Germinal center (tissue), 1 donor: ENCODE data around the gene SCPEP1.
"Not testable (repeated sequence)": the region's sequence is repeated elsewhere in the genome, so short reads cannot be mapped to it uniquely, and the experiment has no call there.

Source experiments
- DNase-seq: peaks from one replicate; pipeline ENCODE4 v3.0.0; 2012; ENCODE audit warnings: mixed read lengths, low spot score

Gene SCPEP1, protein sequence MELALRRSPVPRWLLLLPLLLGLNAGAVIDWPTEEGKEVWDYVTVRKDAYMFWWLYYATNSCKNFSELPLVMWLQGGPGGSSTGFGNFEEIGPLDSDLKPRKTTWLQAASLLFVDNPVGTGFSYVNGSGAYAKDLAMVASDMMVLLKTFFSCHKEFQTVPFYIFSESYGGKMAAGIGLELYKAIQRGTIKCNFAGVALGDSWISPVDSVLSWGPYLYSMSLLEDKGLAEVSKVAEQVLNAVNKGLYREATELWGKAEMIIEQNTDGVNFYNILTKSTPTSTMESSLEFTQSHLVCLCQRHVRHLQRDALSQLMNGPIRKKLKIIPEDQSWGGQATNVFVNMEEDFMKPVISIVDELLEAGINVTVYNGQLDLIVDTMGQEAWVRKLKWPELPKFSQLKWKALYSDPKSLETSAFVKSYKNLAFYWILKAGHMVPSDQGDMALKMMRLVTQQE

DNA sequence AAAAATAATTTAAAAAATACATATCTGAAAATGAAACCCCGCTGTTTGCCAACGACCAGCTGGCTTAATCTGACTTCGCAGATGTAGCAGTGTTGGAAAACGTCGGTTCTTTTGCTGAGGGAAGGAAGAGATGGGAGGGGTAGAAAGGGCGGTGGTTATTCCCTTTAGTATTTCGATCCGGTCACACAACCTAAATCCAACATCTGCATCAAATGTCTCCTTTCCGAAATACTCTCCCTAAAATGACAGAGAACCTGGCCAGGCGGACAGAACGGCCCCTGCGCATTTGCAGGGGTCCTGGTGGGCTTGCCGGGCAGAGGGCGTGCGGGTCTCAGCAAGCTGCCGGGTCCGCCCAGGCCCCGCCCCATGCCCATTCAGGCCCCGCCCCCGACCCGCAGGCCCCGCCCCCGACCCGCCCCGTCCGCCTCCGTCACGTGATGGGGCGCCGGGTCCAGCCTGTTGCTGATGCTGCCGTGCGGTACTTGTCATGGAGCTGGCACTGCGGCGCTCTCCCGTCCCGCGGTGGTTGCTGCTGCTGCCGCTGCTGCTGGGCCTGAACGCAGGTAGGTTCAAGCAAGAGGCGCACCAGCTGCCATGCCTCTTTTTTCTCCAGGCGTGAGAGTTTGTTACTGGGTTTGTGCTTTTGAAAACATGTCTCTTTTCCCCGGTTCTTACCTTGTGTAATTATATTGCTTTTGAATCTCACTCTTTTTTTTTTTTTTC is at the start of gene SCPEP1:
Gene SCPEP1, plus strand, starts transcription at position 459 of the 723 bp plus-strand sequence. Its CDS starts 29 bp downstream, at position 488.
- peak; percentile 95 for DNase-seq

DNA sequence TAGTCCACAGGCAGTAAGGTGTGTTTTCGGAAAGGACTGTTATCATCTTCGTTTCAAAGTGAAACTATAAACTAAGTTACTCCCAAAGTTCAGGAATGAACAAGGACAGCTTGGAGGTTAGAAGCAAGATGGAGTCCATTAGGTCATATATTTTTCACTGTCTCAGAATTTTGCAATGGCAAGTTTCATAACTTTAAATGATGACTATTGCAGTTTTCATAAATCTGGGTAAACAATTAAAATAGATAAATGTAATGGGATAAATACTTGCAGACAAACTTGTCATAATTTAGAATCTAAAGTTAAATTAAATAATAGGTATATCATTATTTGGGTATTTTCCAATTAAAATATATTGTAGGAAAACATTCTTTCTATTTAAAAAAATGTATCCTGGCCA is 49.3 kb upstream of the SCPEP1 start:
- DNase-seq, result no peak

DNA sequence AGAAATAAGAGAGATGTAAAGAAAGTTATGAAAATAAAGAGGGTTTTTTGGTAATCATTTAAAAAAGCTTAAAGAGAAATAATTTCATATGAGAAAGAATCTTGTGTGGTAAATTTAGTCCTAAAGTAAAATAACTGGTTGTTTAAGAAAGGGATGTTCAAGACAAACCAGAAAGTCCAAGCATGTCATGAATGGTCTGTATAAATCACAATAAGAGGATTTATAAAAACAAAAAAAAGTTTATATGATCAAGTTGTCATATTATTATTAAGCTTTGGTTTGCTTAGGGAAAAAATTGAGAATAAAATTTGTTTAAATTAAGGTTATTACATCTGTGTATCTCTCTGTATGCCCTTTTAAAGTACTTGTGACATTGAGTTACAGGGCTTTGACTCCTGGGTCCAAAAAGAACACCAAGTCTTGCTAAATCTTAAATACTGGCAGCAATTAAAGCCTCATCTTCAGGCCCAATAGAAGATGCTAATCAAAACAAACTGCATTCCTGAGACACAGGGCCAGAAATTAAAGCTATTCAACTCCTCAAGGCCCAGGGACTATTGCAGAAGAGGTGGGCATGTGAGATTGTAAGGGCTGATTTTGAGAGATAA is 48.5 kb upstream of the SCPEP1 start:
- DNase-seq, result no peak

DNA sequence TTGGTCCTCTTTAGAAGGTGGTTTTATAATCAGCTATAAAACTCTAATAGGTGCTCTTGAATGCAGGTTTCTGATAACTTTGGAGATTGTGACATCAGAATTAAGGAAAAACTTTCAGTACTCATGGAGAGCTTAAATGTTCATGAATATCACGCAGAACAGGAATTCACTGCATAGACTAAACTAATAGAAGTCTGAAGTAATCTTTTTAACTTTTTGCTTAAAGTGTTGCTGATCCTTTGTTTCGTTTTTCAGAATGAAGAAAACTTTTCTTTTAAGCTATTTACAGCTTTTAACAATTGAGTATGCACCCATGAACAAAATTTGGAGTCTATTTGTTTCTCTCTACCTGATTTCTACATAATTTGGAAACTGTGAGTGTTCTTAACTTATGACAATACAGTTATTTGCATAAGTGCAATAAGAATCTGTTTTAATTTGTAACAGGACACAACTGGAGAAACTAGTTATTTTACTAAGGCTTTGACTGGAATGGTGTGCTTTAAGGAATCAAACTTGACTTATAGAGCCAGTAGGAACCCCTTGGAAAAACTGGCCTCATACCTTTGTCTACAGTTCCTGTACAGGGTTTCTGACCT is 47.1 kb upstream of the SCPEP1 start:
- DNase-seq, result no peak

DNA sequence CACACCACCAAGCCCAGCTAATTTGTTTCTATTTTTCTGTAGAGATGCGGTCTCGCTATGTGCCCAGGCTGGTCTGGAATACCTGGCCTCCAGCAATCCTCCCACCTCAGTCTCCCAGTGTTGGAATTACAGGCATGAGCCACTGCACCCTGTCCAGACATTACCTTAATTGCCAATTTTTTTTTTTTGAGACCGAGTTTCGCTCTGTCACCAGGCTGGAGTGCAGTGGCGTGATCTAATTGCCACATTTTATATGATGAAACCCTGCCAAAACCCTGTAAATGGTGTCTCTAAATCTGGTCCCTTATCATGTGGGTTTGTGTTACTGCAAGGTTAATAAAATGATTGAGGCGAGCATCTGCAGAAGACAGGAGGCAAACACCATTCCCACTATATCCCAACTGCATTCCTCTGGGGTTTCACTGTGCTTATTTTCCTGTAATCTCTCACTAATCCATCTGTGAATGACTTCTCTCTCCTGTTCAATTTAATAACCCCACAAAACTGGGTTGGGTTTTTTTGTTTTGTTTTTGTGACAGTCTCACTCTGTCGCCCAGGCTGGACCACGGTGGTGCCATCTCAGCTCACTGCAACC is 44.7 kb upstream of the SCPEP1 start:
- no peak for DNase-seq

DNA sequence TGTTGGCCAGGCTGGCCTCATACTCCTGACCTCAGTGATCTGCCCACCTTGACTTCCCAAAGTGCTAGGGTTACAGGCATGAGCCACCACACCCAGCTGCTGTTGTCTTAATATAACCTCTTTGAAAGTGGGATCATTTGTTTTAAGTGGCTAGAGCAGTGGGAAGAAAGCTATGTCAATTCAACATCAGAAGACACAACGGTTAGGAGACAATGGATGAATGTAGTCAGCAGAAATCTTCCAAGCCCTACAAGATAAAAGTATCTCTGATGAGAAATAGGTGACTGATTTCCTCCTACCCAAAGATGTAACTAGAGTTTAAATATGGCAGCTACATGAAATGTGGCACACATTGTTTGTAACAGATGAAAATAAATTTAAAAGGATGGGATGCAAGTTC is 44.1 kb upstream of the SCPEP1 start:
- no peak for DNase-seq

DNA sequence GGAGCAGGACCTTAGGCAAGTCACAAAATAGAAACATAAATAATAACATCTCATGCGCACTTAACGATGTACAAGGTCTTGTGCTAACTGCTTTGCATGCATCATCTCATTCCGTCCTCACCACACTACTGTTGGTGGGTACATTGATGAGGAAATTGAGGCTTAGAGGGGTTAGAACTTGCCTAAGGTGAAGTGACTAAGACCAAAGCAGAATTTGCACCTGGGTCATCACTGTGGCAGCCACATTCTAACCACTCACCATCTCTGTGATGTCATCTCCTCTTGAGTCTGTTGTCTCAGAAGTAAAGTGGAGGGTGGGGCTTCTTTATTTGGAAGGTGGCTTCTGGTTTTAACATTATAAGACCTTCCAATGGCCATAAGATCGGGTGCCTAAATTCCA is 43.7 kb upstream of the SCPEP1 start:
- no peak for DNase-seq

DNA sequence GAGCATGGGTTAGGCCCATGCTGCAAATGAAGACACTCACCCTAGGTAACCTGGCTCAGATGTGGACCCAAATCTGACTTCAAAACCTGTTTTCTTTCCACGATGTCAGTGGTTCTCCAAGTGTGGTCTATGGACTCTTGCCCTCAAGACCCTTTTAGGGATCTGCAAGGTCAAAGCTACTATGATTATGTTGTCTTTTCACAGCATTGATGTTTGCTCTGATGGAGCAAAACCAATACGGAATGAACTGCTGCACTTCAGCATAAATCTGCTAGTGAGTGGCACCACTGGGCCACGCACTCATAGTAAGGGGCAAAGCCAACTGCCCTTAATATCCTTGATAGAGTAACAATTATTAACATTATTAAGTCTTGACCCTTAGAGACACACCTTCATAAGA is 42.5 kb upstream of the SCPEP1 start:
- no peak for DNase-seq

DNA sequence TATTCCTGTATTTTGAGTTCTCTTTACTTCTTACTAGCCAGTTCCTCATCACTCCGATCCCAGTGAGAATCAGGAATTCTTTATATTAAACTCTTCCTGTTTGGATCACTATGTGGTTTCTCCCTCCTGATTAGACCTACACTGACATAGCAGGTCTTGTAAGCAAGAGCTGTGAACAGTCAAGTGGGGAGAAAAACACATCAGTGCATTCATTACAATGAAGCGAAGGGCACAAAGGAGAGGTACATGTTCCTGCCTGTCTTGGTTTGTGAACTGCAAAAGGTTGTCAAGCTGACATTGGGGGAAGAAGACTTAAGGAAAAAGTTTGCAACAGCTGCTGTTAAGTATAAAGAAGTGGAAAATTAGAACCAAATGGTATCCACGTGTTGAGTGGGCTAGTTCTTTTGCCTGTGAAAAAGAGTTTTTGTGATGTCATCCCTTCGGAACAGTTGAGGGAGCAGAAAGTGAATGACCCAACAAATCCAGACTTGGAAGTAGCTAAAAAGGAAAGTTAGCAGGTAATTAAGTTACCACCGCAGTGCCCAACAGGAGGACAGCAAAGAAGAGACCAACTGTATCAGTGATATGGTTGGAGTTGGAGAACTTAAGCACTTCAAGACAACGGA is 41.1 kb upstream of the SCPEP1 start:
- DNase-seq, result no peak

DNA sequence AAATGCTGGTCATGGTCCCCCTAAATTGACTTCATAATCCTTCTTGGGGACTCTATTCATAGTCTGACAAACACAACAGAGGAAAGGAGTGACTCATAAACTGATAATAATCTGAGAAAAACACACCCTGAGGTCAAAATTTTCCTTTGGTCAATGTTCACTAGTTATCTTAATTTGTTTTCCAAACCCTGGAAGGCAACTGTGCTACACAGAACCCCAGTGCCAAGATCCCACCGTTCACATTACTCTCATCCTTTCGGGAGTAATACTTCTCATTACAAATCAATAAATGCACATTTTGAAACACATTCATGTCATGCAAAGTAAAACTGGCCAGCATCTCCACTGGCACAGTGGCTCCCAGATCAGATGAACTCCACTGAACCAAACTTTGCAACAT is 40.2 kb upstream of the SCPEP1 start:
- DNase-seq, result no peak

DNA sequence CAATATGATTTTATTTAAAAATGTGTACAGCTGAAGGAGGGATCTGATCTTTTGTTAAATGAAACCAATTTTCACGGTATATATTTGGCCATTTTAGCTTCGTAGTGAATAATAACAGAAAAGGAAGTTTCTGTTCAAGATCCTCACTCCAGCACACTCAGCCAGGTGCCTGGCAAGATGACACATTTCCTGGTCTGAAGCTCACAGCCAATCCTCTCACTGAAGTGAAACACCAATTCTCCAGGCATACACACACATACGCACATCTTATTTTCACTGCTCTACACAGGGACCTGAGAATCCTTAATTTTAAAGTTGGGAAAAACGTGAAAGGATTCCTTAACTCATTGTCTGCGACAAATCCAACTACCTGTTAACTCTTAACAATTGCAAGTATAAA is 39.7 kb upstream of the SCPEP1 start:
- DNase-seq, result not testable (repeated sequence)

DNA sequence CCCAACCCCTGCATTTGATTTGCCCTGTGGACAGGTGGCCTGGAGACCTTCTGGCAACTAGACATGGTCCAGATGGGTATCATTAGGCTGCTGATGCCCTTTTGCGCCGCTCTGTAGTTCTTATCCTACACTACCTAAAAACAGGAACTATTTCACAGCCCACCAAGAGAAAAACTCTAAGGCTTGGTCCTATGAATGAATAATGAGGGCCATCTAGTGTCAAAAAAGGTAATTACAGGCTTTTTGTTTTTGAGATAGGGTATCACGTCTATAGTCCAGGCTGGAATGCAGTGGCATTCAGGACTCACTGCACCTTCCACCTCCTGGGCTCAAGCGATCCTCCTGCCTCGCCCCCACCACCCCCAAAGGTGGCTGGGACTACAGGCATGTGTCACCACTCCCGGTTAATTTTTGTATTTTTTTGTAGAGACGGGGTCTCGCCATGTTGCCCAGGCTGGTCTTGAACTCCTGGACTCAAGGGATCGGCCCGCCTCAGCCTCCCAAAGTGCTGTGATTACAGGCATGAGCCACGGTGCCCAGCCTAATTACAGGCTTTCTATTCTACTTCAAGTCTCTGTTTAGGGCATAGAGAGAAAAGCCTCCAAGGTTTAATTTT is 38.0 kb upstream of the SCPEP1 start:
- peak; percentile 78 for DNase-seq

DNA sequence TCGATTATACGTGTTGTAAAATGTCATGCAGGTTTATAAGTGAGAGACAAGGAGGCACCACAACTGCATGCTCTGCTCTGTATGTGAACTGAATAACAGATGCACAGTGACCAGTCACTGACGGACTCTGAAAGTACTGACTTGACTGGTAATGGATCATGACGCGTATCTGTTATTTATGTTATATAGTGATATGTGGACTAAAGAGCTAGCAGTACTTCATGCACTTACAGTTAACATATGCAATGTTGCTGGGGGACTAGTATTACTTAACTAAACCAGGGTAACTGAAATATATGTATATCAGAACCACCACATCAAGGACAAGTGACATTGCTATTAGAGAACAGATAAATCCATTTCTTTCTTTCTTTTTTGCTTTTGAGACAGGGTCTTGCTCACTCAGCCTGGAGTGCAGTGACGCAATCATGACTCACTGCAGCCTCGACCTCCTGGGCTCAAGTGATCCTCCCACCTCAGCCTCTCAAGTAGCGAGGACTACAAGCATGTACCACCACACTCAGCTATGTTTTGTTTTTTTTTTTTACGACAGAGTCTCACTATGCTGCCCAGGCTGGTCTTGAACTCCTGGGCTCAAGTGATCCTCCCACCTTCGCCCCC is 34.3 kb upstream of the SCPEP1 start:
- DNase-seq, result no peak

DNA sequence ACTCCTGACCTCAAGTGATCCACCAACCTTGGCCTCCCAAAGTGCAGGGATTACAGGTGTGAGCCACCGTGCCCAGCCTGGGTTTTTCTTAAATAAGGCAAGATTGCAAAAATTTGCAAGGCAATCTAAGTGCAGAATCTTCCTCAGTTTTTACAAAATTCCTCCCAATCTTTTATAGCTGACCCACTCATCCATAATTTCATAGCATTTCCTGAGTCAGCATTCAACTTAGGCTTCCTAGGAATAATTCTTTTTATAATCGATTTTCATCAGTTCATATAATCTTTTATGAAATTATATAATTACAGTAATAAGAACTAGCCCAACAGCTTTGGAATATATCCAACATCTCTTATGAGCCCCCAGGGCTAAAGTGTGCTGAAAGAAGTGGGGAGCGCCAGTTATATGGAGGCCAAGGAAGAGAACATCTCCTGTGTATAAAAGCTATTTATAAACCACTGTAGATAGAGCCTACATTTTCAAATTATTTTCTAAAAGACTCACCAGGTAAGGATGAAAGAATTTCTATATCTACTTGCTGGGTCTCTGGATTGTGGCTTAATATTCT is 31.9 kb upstream of the SCPEP1 start:
- no peak for DNase-seq

DNA sequence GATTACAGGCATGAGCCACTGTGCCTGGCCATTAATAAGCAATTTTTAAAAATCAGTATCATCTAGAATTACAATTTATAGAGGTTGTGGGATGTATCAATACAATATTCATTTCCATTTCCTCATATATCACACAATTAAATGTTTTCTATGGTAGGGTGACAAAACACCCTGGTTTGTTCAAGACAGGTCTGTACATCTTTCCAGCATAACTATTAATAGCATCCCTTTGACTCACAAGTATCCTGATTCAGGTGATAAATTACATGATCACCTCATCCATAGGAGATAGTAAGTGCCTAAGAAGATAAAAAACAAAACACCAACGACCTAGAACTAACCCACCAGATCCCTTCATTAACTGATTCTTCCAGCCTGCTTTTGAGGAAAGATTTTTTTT is 30.2 kb upstream of the SCPEP1 start:
- no peak for DNase-seq

DNA sequence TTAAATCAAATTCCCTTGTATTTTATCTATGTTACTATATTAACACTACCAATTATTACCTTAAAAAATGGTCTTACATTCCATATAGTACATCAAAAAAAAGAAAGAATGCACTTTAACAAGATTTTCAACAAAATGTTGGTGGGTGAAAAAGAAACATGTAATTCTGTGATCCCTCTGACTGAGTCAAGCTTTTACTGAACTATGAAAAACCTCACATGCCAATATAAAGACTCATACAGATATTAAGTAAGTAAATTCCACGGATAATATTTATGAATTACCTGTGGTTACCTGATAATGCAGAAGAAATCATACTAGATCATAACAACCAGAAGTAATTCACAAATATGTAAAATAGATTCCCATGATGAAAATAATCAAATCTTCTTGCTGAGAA is 29.4 kb upstream of the SCPEP1 start:
- DNase-seq, result no peak

DNA sequence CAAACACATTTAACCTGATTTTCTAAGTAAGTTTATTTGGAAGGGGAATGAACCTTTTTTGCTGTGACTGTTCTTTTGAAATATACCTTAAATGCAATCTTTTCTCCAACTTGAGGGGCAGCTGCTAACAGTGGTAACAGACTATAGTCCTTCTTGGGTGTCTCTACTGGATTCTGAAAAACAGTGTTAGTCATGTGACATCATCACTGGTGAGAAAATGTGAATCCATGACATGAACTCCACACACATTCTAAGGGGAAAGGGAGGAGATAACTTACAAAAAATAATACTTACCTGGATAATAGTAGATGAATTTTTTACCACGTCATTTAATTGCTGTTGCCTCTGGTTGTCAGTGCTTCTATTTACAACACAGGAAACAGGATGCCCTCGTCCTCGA is 28.3 kb upstream of the SCPEP1 start:
- no peak for DNase-seq

DNA sequence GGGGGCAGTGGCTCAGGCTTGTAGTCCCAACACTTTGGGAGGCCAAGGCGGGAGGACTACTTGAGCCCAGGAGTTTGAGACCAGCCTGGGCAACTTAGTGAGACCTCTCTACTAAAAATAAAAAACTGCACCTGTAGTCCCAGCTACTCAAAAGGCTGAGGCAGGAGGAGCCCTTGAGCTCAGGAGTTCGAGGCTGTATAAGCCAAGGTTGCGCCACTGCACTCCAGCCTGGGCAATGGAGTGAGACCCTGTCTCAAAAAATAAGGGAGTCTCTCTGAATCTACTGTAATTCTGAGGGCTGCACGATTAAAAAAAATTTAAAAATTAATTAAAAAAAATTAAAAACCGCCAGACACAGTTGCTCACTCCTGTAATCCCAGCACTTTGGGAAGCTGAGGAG is 20.9 kb upstream of the SCPEP1 start:
- no peak for DNase-seq

DNA sequence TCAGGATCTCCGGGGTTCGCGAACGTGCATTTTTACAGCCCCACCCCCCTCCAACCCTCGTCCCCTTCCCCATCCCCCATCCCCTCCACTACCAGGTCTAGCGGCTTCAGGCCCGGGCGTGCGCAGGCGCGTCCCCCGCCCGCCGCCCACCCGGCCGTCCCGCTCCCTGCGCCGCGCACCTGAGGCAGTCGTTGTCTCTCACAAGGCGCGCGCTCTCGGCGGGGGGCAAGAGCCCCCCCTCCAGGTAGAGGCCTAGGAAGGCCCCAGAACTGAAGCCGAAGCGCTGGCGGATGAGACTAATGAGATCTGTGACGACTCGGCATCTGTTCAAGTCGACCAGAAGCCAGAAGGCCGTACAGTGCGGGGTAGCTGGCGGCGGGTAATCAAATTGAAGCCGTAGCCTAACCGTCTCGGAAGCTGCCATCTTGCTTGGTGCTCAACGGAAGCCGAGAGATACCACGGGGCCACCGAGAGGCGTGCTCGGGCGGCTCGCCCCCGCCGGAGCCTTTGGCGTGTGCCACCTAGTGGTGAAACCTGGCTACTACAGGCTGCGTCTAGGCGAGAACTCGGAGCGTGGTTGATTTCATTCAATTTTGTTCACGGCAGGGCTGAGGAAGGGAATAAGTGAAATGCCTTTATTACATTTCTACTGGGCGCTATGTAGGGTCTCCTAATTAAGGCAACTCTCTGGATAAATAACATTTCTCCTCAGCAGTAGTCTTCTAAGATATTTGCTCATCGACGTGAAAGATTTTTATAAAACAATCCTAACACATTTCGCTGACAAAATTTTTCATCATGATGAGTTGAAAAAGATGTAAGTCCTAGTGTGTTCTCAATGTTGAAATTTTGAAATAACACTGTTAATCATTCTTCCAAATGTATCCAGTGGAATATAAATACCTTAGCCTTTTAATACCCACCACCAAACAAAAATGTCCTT is 17.1 kb upstream of the SCPEP1 start, which contains the start of gene COIL:
Gene COIL, minus strand, starts transcription at position 455 of the 943 bp plus-strand sequence. Its CDS starts 31 bp downstream, at position 424.
- peak; percentile 92 for DNase-seq
